Kidney tubule cell (primary cell): ENCODE measurements around the gene OPN1SW.

Source experiments
- DNase-seq: peaks from one replicate; pipeline ENCODE4 v3.0.0-alpha.2; 2018; ENCODE audit warnings: low spot score

Gene OPN1SW, protein sequence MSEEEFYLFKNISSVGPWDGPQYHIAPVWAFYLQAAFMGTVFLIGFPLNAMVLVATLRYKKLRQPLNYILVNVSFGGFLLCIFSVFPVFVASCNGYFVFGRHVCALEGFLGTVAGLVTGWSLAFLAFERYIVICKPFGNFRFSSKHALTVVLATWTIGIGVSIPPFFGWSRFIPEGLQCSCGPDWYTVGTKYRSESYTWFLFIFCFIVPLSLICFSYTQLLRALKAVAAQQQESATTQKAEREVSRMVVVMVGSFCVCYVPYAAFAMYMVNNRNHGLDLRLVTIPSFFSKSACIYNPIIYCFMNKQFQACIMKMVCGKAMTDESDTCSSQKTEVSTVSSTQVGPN

DNA sequence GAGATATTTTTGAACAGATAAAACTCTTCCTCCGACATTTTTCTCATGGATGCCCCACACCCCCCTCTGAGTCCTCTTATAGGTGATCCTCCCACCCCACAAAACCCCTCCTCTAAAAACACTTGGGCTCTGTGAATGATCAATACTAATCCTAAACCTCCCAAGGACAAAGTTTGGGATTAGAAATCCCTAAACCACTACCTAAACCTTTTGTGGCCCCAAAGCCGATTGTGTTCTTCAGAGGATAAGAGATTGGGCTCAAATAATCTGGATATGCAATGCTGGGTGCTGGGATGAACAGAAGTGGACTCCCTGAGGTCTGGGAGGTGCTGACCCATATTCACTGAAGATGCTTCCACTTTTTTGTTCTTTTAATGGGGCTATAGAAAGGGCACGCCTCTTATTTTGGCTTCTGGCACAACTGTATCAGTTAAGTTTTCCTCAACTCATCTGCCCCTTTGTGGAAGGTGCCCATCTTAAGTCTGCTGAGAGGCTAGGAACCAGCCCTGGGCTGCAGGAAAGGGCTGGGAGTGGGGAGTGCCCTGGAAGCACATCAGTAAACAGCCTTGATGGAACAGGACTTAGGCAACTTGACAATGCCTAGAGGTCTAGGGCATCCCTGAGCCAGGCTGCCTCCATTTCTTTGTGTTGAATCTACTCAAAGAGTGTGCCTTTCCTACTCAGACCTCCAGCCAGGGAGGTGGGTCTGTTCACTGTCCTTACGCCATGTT is at the start of gene OPN1SW:
Gene OPN1SW, minus strand, starts transcription at position 51 of the 731 bp plus-strand sequence. Its CDS starts 13 bp downstream, at position 38.
- no peak for DNase-seq

DNA sequence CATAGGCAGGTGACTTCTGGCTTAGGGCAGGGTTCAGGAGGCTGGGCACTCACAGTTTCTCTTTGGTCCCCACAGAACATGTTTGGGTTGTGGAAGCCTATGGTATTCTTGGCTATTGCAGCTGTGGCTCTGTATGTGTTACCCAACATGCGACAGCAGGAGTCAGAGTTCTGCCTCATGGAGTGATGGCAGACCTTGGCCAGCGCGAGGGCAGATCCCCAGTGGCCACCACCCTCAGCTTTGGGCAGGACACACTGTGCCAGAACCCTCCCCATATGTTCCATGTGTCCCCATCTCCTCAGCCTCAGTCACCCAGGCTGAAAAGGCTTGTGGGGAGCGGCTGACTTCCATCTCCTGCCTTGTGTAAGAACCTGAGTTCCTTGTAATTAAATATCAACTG is 46.1 kb upstream of the OPN1SW start:
- DNase-seq, result no peak

DNA sequence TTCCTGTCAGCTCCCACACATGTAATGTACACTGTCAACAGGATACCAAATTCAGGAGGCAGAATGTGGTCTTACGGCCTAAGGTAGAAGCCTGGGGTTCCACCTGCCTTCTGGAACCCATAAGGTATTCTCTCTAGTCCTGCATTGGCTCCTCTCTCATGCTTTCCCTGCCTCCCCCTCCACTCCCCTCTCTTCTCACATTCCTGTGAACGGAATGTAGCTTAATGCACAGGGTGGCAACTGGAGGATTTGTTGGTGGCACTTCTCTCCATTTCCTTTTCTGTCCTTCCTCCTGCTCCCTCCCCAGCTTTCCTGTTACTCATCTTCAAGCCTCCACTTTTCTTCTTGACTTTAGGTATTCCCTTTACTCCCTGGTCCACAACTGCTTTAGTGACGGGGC is 43.1 kb upstream of the OPN1SW start:
- DNase-seq, result no peak

DNA sequence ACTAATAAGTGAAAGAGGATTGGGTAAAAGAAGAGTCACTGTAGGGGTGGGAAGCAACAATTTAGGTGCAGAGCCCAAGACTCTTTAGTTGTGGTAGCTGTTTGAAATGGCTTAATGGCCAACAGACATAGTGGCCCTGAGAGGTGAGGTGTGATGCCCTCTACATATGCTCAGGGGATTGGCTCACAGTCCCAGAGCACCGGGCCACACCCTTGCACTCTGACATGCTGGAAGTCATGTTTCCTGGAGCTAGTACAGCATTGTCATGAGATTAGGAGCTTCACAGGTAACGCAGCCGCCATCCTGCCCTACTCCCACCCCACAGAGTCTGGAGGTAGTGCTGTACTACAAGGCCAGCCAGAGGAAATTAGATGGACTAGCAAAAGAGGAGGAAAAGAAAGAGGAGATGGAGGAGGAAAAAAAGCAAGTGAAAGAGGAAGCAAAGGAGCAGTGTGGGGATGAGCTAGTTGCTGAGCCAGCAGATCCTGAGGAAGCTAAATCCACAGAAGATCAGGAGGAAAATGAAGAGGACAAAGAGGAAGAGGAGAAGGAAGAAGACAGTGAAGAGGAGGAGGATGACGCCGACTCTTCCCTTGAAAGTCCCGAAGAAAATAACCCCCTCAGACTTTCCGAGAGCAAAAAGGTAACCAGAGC is 39.8 kb upstream of the OPN1SW start:
- no peak for DNase-seq

DNA sequence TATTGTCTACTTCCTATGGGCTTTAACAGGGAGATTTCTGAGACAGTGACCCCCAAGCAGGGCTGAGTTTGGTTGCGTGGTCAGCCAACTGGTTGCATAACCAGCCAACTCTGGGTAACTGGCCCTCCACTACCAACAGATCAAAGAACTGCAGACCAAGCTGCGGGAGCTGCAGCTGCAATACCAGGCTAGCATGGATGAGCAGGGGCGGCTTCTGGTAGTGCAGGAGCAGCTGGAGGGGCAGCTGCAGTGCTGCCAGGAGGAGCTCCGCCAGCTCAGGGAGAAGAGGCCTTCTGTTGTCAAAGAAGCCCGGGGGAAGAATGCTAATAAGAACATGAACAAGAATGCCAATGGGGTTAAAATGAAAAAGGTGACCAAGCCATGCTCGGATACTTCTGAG is 38.9 kb upstream of the OPN1SW start:
- DNase-seq, result no peak

DNA sequence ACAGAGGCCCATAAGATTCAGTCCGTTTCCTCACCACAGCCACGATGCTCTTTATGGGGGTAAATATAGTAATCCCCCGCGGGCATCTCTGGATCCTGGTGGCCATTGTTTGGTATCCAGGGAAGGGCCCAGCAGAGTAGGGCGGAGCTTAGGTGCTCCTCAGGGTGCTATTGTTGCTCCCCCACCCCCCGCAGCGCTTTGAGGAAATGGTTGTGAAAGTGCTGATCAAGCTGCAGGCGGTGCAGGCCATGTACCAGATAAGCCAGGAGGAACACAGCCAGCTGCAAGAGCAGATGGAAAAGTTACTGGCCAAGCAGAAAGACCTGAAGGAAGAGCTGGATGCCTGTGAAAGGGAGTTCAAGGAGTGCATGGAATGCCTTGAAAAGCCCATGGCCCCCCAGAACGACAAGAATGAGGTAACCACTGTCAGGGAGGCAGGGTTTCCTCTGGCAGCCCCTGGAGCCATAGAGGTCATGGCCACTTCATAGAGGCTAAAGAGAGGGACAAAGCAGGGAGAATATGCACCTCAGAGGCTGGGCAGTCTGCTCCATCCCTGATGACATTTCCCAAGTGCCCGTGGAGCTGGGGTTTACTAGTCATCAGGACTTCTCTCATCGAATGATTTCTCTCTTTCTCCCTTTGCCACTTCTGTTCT is 37.0 kb upstream of the OPN1SW start:
- DNase-seq, result no peak

DNA sequence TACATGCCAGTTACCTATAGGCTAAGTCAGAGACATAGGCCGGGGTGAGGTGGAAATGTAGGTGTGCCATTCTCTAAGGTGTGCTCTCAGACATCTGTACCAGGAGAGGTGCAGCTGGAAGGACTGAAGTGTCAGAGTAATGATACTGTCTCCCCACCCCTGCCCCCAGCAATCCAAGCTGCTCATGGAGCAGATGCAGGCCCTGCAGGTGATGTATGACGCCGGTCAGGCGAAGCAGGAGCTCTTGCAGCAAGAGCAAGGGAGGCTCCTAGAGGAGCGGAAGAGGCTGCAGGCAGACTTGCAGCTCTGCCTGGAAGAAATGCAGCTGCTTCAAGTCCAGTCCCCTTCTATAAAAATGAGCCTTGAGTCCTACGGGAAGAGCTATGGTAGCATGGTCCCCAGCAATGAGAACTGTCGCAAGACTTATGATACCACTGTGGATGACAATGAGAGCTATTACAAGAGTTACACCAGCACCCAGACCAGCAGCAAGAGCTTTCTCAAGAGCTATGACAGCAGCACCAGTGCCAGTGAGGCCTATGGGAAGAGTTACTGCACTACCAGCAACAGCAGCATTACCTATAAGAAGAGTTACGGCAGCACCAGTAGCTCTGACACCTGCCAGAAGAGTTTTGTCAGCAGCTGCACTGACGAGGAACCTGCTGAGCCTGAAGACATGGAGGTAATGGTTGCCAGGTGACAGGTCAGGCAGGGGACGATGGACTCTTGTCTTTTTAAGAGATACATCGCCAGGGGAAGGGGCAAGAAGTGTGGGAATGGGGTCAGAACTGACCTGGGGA is 36.2 kb upstream of the OPN1SW start:
- DNase-seq, result no peak

DNA sequence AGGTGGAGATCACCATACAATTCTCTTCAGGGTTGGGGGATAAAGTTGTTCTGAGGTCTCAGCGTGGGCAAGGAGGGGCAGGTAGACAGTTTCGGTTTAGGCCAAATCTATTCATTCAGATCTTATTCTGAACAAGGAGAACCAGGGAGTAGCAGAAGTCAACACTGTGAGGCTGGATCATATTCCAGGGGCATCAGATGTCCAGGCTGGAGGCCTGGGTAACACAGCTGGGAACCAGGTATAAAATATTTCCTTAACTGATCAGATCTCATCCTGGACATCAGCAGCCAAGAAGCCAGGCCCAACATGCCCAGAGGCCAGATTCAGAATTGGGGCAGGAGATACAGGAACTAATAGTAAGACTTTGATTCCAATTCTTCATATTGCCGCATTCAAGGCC is 35.4 kb upstream of the OPN1SW start:
- no peak for DNase-seq

DNA sequence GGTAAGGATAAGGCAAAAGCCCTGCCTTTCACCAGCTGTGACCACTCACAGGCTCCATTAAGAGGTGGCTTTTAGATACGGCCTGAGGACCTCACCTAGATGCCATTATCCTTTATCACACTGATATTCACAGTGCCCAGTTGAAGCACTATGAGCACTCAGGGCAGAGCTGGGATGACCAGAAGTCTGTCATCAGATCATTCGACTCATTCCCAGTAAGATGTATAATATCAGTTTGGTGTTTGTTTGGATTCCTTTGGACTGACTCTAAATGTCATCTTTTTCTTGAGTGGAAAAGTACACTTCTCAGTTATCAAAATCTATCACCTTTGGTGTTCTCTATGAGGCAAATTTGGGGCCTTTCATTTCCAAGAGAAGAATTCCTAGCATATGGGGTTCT is 34.9 kb upstream of the OPN1SW start:
- DNase-seq, result no peak

DNA sequence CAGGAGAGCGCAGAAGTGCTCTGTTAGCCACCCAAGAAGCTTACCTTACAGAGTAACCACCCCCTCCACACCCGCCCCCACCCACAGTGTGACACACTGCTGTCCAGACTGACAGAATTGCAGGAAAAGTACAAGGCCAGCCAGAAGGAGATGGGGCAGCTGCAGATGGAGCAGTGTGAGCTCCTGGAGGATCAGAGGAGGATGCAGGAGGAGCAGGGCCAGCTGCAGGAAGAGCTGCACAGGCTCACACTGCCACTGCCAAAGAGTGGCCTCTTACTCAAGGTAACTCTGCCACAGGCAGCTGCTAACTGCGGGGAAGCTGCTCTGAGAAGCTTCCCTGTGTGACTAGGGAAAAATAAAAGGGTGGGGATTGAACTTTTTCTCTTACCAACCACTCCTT is 33.8 kb upstream of the OPN1SW start:
- no peak for DNase-seq

DNA sequence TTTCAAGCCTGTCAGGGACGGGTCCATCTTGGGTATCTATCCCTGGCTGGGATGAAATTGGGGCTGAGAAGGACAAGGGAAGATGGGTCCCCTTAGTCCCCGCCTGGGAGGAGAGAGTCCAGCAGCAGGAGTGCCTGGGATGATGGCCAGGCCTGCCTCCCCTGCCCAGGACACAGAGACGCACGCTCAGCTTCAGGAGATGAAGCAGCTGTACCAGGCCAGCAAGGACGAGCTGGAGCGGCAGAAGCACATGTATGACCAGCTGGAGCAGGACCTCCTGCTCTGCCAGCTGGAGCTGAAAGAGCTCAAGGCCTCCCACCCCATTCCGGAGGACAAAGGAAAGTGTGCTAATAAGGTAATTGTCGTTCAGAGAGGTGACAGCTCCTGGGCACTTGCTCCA is 31.6 kb upstream of the OPN1SW start:
- no peak for DNase-seq

DNA sequence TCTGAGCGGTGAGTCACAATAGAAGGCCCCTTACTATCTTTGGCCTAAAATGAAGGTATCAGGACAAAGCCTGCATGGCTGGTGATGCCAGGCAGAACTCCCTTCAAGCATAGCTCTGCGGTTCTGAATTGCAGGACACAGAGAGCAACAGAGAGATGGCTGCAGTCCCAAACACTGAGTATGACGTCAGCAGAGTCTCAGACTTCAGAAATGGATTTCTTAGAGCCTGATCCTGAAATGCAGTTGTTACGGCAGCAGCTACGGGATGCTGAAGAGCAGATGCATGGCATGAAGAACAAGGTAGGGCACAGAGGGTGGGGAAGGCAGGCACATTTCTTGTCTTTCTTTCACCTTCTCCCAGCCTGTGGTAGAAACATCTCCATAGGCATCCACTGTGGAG is 29.6 kb upstream of the OPN1SW start:
- DNase-seq, result no peak

DNA sequence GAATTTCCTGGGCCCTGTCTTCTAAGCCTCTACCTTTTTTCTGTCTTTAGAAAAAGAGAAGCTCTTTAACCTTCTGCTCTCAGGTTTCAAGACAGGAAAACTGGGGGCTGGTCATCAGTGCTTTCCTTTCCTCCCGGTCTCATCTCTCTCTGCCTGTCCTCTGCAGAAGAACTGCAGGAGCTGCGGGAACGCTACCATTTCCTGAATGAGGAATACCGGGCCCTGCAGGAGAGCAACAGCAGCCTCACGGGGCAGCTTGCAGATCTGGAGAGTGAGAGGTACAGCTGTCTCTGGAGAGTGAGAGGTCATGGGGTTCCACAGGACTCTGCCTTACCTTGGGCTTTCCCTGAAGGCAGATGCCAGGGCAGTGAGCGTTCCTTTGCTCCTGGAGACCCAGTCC is 28.9 kb upstream of the OPN1SW start:
- no peak for DNase-seq

DNA sequence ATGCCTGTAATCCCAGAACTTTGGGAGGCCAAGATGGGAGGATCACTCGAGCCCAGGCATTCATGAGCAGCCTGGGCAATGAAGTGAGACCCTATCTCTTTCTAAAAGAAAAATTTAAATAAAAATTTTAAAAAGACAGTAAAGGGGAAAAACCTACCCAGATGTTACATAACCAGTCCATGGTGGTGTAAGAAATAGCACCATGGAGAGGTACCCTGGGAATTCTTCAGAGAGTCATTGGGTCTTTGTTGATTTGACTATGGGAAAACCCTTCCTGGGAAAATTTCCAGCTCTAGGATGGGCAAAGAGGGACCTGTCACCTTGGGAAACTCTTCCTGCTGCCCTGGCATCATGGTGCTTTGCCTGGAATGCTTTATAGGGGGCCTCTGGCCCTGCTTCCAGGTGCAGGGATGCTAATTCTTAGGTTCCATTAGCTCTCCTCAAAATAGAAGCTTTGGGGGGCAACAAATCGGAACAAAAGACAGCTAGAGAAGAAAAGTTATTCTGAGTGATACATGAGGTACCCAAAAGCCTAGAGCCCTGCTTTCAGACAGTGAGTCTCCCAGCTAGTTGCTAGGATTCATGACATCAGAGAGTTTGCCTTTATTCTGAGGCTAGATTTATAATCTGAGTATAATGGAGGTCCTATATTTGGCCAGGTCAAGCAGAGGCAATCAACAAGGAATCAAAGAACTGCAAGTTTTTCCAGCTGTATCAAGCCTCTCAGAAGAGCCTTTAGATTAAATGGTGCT is 26.2 kb upstream of the OPN1SW start:
- no peak for DNase-seq

DNA sequence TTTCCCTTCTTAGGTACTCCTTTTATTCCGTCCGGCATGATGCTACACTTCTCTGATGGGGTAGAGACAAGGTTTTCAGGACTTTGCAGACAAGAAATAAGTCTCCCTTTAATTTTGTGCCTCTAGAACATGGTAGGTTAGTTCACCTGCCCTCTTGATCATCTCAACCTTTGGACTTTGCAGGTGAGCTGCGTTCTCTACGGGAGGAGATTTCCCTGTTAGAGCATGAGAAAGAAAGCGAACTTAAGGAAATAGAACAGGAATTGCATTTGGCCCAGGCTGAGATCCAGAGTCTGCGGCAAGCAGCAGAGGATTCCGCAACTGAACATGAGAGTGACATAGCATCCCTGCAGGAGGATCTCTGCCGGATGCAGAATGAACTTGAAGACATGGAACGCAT is 25.4 kb upstream of the OPN1SW start:
- DNase-seq, result no peak

DNA sequence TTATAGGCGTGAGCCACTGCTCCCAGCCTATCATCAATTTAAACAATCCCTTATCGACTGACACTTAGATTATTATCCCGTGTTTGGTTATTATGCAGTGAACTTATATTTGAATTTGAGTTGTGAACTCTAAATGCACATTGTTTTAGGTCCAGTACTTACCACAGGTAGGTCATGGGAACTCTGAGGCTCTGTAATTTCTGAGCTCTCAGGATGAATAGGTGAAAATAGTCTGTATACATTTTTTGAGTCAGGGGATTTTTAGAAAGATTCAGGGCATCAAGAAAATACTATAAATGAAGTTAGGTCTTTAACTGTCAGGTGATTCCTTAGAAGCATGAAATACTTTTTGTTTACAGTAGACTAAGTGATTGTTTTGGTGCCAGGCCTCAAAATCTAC is 25.0 kb upstream of the OPN1SW start:
- DNase-seq, result no peak

DNA sequence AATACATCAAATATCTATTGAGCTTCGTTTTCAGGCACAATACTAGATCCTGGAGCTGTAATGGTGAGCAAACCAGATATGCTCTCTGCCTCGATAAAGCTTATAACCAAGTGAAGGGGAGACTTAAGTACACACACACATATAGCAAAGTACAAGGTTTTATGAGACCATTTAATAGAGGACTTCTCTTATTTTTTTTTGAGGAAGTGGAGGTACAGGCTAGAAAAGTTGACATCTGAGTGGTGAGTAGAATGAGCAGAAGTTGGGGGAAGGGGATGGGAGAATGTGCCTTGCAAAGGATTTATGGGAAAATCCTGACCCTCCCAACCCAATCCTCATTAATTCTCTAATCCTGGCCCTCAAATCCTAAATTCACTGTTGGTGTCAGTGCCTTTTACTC is 23.9 kb upstream of the OPN1SW start:
- DNase-seq, result no peak

DNA sequence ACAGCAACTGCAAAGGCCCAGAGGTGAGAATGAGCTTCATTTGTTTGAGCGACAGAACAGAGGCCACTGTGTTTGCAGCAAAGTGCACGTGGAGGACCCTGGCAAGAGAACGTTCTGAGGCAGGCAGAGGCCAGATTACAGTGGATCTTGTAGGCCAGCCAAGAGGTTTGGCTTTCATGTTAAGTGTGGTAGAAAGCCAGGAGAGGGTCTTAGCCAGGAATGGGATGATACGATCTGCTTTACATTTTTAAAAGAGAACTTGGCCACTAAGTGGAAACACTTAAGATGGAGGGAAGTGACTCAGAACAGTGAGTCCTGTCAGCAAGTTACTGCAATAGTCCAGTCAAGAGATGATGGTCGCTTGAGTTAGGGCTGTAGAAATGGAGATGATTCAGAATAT is 20.7 kb upstream of the OPN1SW start:
- DNase-seq, result no peak

DNA sequence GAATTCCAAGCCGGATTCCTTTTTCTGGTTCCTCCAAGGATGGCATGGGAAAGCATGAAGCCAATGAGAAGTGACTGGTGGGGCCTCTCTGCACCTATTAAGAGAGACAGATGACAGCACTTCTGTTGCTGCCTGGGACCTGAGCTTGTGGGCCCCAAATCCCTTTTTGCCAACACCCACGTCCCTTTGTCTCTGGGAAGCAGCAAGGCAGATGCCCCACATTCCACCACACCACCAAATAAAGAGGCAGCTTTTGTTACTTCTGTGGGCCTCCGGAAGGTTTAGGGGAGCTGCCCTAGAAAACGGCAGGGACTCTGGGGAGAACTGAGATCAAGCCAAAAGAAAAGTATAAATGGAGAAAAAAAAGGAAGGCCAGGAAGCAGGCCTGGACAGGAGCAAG is 19.5 kb upstream of the OPN1SW start:
- DNase-seq, result no peak

DNA sequence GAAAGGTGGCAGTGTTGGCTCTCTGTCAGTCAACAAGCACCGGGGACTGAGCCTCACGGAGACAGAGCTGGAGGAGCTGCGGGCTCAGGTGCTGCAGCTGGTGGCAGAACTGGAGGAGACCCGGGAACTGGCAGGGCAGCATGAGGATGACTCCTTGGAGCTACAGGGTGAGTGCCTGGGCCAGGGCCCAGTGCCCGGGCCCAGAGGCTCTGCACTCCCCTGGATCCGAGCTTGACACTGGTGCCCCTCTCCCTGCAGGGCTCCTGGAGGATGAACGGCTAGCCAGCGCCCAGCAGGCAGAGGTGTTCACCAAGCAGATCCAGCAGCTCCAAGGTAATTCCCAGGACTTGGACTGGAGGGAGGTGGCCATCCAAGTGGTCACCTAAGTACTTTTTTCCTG is 18.8 kb upstream of the OPN1SW start:
- no peak for DNase-seq

DNA sequence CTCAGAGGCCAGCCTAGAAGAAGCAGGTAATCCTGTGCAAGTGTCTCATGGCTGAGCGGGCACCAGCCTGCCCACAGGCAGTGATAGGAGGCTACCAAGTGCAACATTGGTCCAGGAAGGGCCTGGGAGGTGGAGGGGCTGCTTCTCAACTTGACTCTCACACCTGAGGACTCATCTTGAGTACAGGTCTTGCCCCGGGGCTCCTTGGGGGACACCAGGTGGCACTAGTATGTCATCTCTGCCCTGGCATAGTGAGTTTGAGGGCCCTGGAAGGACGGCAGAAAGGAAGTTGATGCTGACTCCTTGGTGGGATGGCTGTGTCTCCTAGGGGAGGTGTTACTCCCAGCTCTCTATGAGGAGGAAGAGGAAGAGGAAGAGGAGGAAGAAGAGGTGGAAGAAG is 18.4 kb upstream of the OPN1SW start:
- DNase-seq, result peak; percentile 23
